ENCODE results near the gene MCF2L2. TPM values are rescaled to one million over a fixed set of nuclear protein-coding genes. Genes with fewer than 3 reads are reported as not detected.

Gene MCF2L2
- total and polyA plus RNA-seq, 7 donors = 0.99 to 5.0 (median 4.0) TPM; not detected in 1

- H3K9me3 ChIP-seq = no peaks in the 10 kb centered on the region
- no peaks in the 10 kb centered on the region for H3K4me1 ChIP-seq
- H3K36me3 ChIP-seq = no peaks in the 10 kb centered on the region
- H3K4me3 ChIP-seq = no peak overlapping the region
- no peak overlapping the region for H3K27ac ChIP-seq
- H3K27me3 ChIP-seq = peaks cover 0 to 15% (median 3%) of the 10 kb centered on the region in 3 donors
- 82 to 87% methylated on average over 12 of the region's 12 CpGs for WGBS, 2 donors
- DNase-seq = no peak
- intact Hi-C loops (cut with DNase I) = no loop called here
- TF ChIP-seq CTCF (IDR thresholded peaks at IDR 0.05) (no peak), POLR2AphosphoS5 (IDR thresholded peaks at IDR 0.05) (no peak), POLR2A (IDR thresholded peaks at IDR 0.05) (no peak), EP300 (IDR thresholded peaks at IDR 0.05) (no peak)
These were observed 36.0 kb downstream of the MCF2L2 start for GRCh38 chr3:183392186-183393034.

GRCh38 chr3:183391460-183391859 lies 37.0 kb downstream of the MCF2L2 start:
- H3K4me3 ChIP-seq = no peak overlapping the region
- H3K27ac ChIP-seq = no peak overlapping the region
- 77 to 85% methylated on average over 3 of the region's 3 CpGs for WGBS, 2 donors
- no peak for DNase-seq
- H3K27me3 ChIP-seq = peaks cover 0 to 15% (median 3%) of the 10 kb centered on the region in 3 donors
- intact Hi-C loops (cut with DNase I) = no loop called here
- no peaks in the 10 kb centered on the region for H3K9me3 ChIP-seq
- no peaks in the 10 kb centered on the region for H3K36me3 ChIP-seq
- H3K4me1 ChIP-seq = no peaks in the 10 kb centered on the region
- TF ChIP-seq CTCF (IDR thresholded peaks at IDR 0.05) = no peak

- TF ChIP-seq CTCF (IDR thresholded peaks at IDR 0.05) (no peak), POLR2AphosphoS5 (IDR thresholded peaks at IDR 0.05) (no peak), EP300 (IDR thresholded peaks at IDR 0.05) (no peak), POLR2A (IDR thresholded peaks at IDR 0.05) (no peak)
- DNase-seq = no peak
These were observed 37.6 kb downstream of the MCF2L2 start for GRCh38 chr3:183390844-183391243.

GRCh38 chr3:183388213-183388895 lies 40.1 kb downstream of the MCF2L2 start:
- Histone ChIP-seq H3K27me3 (peaks cover 0 to 4% (median 0%) of the 10 kb centered on the region in 3 donors), H3K27ac (no peak overlapping the region), H3K9me3 (no peaks in the 10 kb centered on the region), H3K36me3 (no peaks in the 10 kb centered on the region), H3K4me1 (no peaks in the 10 kb centered on the region), H3K4me3 (no peak overlapping the region)
- intact Hi-C loops (cut with DNase I) = no loop called here
- no peak for TF ChIP-seq POLR2A (IDR thresholded peaks at IDR 0.05)
- no peak for TF ChIP-seq POLR2AphosphoS5 (IDR thresholded peaks at IDR 0.05)
- TF ChIP-seq EP300 (IDR thresholded peaks at IDR 0.05) = no peak
- TF ChIP-seq CTCF (IDR thresholded peaks at IDR 0.05) = no peak
- no peak for DNase-seq
- 88 to 94% methylated on average over 7 of the region's 7 CpGs for WGBS, 2 donors

More at GRCh38 chr3:183390844-183391243, 37.6 kb downstream of the MCF2L2 start:
- Histone ChIP-seq H3K36me3 (no peaks in the 10 kb centered on the region), H3K4me3 (no peak overlapping the region), H3K4me1 (no peaks in the 10 kb centered on the region), H3K27me3 (peaks cover 0 to 15% (median 3%) of the 10 kb centered on the region in 3 donors), H3K27ac (no peak overlapping the region), H3K9me3 (no peaks in the 10 kb centered on the region)
- intact Hi-C loops (cut with DNase I) = no loop called here
